Liver (tissue), 9 donors: ENCODE results near the gene PLA2G2F. TPM values are rescaled to one million over a fixed set of nuclear protein-coding genes. Genes with fewer than 3 reads are reported as not detected.

Experiments used
- DNase-seq: peaks from one replicate; pipeline ENCODE4 v3.0.0-alpha.2; 2017; ENCODE audit warnings: low spot score
- H3K27ac ChIP-seq, 2 donors: one replicate each; pipeline ENCODE4 v1.7.0; 2013; ENCODE audit warnings: inconsistent platforms in 2 of 2, low read length in 2 of 2, control low read depth in 1 of 2, low read depth in 1 of 2, mild to moderate bottlenecking in 1 of 2
- H3K27me3 ChIP-seq, 4 donors: one replicate each; pipeline versions ENCODE4 v1.6.1 to v1.7.0; 2013; ENCODE audit warnings: low read length in 3 of 4, inconsistent platforms in 1 of 4, mild to moderate bottlenecking in 1 of 4, moderate library complexity in 1 of 4; ENCODE audit not compliant: control insufficient read depth in 4 of 4, insufficient read depth in 4 of 4
- H3K36me3 ChIP-seq, 4 donors: one replicate each; pipeline versions ENCODE4 v1.6.1 to v1.7.0; 2013; ENCODE audit warnings: low read length in 3 of 4, mild to moderate bottlenecking in 3 of 4, low read depth in 1 of 4, moderate library complexity in 1 of 4; ENCODE audit not compliant: control insufficient read depth in 4 of 4, insufficient read depth in 3 of 4
- H3K4me1 ChIP-seq, 4 donors: one replicate each; pipeline versions ENCODE4 v1.6.1 to v1.7.0; 2013; ENCODE audit warnings: low read length in 3 of 4, mild to moderate bottlenecking in 3 of 4, moderate library complexity in 1 of 4; ENCODE audit not compliant: control insufficient read depth in 4 of 4, insufficient read depth in 4 of 4
- H3K4me3 ChIP-seq, 3 donors: one replicate each; pipeline versions ENCODE4 v1.6.1 to v1.7.0; 2013; ENCODE audit warnings: low read length in 3 of 3, control low read depth in 1 of 3, low read depth in 1 of 3, mild to moderate bottlenecking in 1 of 3
- H3K9ac ChIP-seq, 2 donors: one replicate each; pipeline ENCODE4 v1.7.0; 2013; ENCODE audit warnings: low read length in 2 of 2, mild to moderate bottlenecking in 2 of 2, moderate library complexity in 2 of 2, control low read depth in 1 of 2, low read depth in 1 of 2
- H3K9me3 ChIP-seq, 4 donors: one replicate each; pipeline versions ENCODE4 v1.6.1 to v1.7.0; 2013; ENCODE audit warnings: low read length in 3 of 4; ENCODE audit not compliant: control insufficient read depth in 4 of 4
- EGR1 ChIP-seq, 2 donors: IDR thresholded peaks; 2 replicates each; pipeline ENCODE4 v1.6.1; 2016 to 2018; ENCODE audit warnings: antibody characterized with exemption in 2 of 2, low read depth in 2 of 2
- FOXA1 ChIP-seq: IDR thresholded peaks from 2 replicates; pipeline ENCODE4 v1.6.1; 2016; ENCODE audit warnings: antibody characterized with exemption
- FOXA2 ChIP-seq: IDR thresholded peaks from 2 replicates; pipeline ENCODE4 v1.6.1; 2016; ENCODE audit warnings: antibody characterized with exemption
- GABPA ChIP-seq, 2 donors: IDR thresholded peaks in 1 of 2; conservative IDR thresholded peaks in 1 of 2; 2 replicates each; pipeline ENCODE4 v1.6.1; 2016; ENCODE audit warnings: antibody characterized with exemption in 2 of 2, mild to moderate bottlenecking in 1 of 2, moderate library complexity in 1 of 2
- HNF4A ChIP-seq, 2 donors: conservative IDR thresholded peaks; 2 replicates each; pipeline ENCODE4 v1.6.1; 2016; ENCODE audit warnings: antibody characterized with exemption in 2 of 2, mild to moderate bottlenecking in 2 of 2
- HNF4G ChIP-seq: IDR thresholded peaks from 2 replicates; pipeline ENCODE4 v1.6.1; 2016; ENCODE audit warnings: antibody characterized with exemption
- JUND ChIP-seq, 2 donors: IDR thresholded peaks; 2 replicates each; pipeline ENCODE4 v1.6.1; 2016; ENCODE audit warnings: antibody characterized with exemption in 2 of 2
- MAX ChIP-seq: IDR thresholded peaks from 2 replicates; pipeline ENCODE4 v1.6.1; 2016; ENCODE audit warnings: antibody characterized with exemption
- NR2F2 ChIP-seq: IDR thresholded peaks from 2 replicates; pipeline ENCODE4 v1.6.1; 2016; ENCODE audit warnings: antibody characterized with exemption
- RAD21 ChIP-seq, 2 donors: IDR thresholded peaks; 2 replicates each; pipeline ENCODE4 v1.6.1; 2016; ENCODE audit warnings: antibody characterized with exemption in 2 of 2, mild to moderate bottlenecking in 2 of 2
- REST ChIP-seq: IDR thresholded peaks from 2 replicates; pipeline ENCODE4 v1.6.1; 2016; ENCODE audit warnings: antibody characterized with exemption, mild to moderate bottlenecking
- SP1 ChIP-seq: IDR thresholded peaks from 2 replicates; pipeline ENCODE4 v1.6.1; 2018; ENCODE audit warnings: antibody characterized with exemption, mild to moderate bottlenecking
- TAF1 ChIP-seq: conservative IDR thresholded peaks from 2 replicates; pipeline ENCODE4 v1.6.1; 2016; ENCODE audit warnings: antibody characterized with exemption, mild to moderate bottlenecking
- YY1 ChIP-seq: IDR thresholded peaks from 2 replicates; pipeline ENCODE4 v1.6.1; 2016; ENCODE audit warnings: antibody characterized with exemption, mild to moderate bottlenecking
- ZBTB33 ChIP-seq: IDR thresholded peaks from 2 replicates; pipeline ENCODE4 v1.6.1; 2016; ENCODE audit warnings: antibody characterized with exemption
- WGBS: extraction: QIAGEN DNeasy Blood & Tissue Kit; methylation state at CpG from one replicate; pipeline ENCODE4 v1.1.7; 2013; 5-methylcytosine and 5-hydroxymethylcytosine counted together
- polyA plus RNA-seq, 2 donors: library from polyadenylated mRNA; stranded (reverse) in 1 of 2; unstranded in 1 of 2; fragments of 200-250 nt in 1 of 2; fragments of >200 nt in 1 of 2; fragmentation: Nextera tagmentation in 1 of 2; extraction: Ambion mirVana in 1 of 2; gene quantifications; one replicate each; pipeline versions ENCODE4 v1.2.1 to v1.2.3, GENCODE V29; 2013 to 2015
- total RNA-seq, 2 donors: library from RNA; depleted of rRNA; stranded (reverse); fragments of >200 nt; gene quantifications; one replicate each; pipeline ENCODE4 v1.2.3, GENCODE V29; 2014
- TF ChIP-seq, protein P1 (sequence below): IDR thresholded peaks from 2 replicates; pipeline ENCODE4 v1.6.1; 2016; ENCODE audit warnings: antibody characterized with exemption
- TF ChIP-seq, protein P2 (sequence below): fragments of 150-350 bp; IDR thresholded peaks from 2 replicates; pipeline ENCODE4 v1.5.1; 2017; ENCODE audit warnings: improper control_type of control experiment, low read depth, low read length; ENCODE audit not compliant: missing input control
- donor health status: healthy.
- donor health status: healthy.
- donor health status: healthy.
- donor health status: healthy.
- donor health status: healthy.

PLA2G2F gene
- total and polyA plus RNA-seq, 4 donors: under 0.01 TPM; not detected in 3

DNA sequence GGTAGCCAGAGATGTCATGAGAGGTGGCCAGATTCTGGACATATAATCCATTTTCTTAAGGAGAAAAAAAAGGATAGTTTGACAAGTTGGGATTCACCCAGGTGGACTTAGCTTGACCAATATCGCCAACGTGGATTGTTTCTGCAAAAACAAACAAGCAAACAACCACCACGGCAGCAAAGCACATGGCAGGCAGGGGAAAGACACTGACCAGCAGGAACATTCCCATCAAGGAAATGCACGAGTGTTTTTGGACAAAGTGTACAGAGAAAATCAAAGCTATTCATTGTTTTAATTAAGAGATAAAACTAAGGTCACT is 56.3 kb downstream of the PLA2G2F start:
- H3K36me3 ChIP-seq: no peaks in the 10 kb centered on the region
- H3K27ac ChIP-seq: no peak overlapping the region
- no peak for DNase-seq
- peaks cover 0 to 14% (median 10%) of the 10 kb centered on the region in 4 donors for H3K4me1 ChIP-seq
- no peak overlapping the region for H3K4me3 ChIP-seq
- WGBS: 26% methylated on average over 4 of the region's 4 CpGs
- no peaks in the 10 kb centered on the region for H3K9me3 ChIP-seq
- H3K9ac ChIP-seq: no peak overlapping the region
- no peaks in the 10 kb centered on the region for H3K27me3 ChIP-seq
- TF ChIP-seq SP1: no peak
- TF ChIP-seq GABPA (IDR thresholded peaks at IDR 0.05 in 1 of 2, conservative IDR thresholded peaks at IDR 0.05 in 1 of 2): no peak
- TF ChIP-seq, protein P1, sequence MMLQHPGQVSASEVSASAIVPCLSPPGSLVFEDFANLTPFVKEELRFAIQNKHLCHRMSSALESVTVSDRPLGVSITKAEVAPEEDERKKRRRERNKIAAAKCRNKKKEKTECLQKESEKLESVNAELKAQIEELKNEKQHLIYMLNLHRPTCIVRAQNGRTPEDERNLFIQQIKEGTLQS: no peak
- peak in 1 of 2 donors; percentile 29 for TF ChIP-seq HNF4A (conservative IDR thresholded peaks at IDR 0.05)

GRCh38 chr1:20197329-20197791 is 58.2 kb downstream of the PLA2G2F start:
- no peak overlapping the region for H3K4me3 ChIP-seq
- H3K4me1 ChIP-seq: peaks cover 0 to 14% (median 10%) of the 10 kb centered on the region in 4 donors
- no peak overlapping the region for H3K9ac ChIP-seq
- WGBS: 78% methylated on average over 5 of the region's 6 CpGs
- TF ChIP-seq MAX: no peak
- TF ChIP-seq REST: no peak
- no peak for TF ChIP-seq TAF1
- TF ChIP-seq FOXA2: no peak
- TF ChIP-seq YY1: no peak
- no peak for TF ChIP-seq GABPA (IDR thresholded peaks at IDR 0.05 in 1 of 2, conservative IDR thresholded peaks at IDR 0.05 in 1 of 2)
- TF ChIP-seq, protein P2, sequence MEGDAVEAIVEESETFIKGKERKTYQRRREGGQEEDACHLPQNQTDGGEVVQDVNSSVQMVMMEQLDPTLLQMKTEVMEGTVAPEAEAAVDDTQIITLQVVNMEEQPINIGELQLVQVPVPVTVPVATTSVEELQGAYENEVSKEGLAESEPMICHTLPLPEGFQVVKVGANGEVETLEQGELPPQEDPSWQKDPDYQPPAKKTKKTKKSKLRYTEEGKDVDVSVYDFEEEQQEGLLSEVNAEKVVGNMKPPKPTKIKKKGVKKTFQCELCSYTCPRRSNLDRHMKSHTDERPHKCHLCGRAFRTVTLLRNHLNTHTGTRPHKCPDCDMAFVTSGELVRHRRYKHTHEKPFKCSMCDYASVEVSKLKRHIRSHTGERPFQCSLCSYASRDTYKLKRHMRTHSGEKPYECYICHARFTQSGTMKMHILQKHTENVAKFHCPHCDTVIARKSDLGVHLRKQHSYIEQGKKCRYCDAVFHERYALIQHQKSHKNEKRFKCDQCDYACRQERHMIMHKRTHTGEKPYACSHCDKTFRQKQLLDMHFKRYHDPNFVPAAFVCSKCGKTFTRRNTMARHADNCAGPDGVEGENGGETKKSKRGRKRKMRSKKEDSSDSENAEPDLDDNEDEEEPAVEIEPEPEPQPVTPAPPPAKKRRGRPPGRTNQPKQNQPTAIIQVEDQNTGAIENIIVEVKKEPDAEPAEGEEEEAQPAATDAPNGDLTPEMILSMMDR: no peak
- TF ChIP-seq HNF4G: no peak
- no peak for TF ChIP-seq SP1
- TF ChIP-seq, protein P1: no peak
- no peak for TF ChIP-seq EGR1 (IDR thresholded peaks at IDR 0.05; ENCODE audit: low read depth in 2 of 2)
- no peak for TF ChIP-seq RAD21 (IDR thresholded peaks at IDR 0.05)
- TF ChIP-seq ZBTB33: no peak
- no peak for TF ChIP-seq NR2F2
- no peak for TF ChIP-seq JUND (IDR thresholded peaks at IDR 0.05)
- no peak for TF ChIP-seq HNF4A (conservative IDR thresholded peaks at IDR 0.05)
- TF ChIP-seq FOXA1: no peak
- no peaks in the 10 kb centered on the region for H3K36me3 ChIP-seq
- H3K27ac ChIP-seq: no peak overlapping the region
- DNase-seq: peak; percentile 66
- H3K9me3 ChIP-seq: no peaks in the 10 kb centered on the region
- no peaks in the 10 kb centered on the region for H3K27me3 ChIP-seq
